ENCODE data around the gene LRRN2.

GRCh38 chr1:204670152-204670927 is 15.2 kb downstream of the LRRN2 start:
- no peak for TF ChIP-seq SUZ12 (IDR thresholded peaks at IDR 0.05; ENCODE audit: extremely low read depth, insufficient read depth, insufficient read length)
- no peak for TF ChIP-seq YY1 (IDR thresholded peaks at IDR 0.05; ENCODE audit: insufficient read depth, insufficient read length)

Measured in NT2/D1 (cell line).